ENCODE results near the gene ITGAD. TPM values are rescaled to one million over a fixed set of nuclear protein-coding genes. Genes with fewer than 3 reads are reported as not detected.

Gene ITGAD
- total and polyA plus RNA-seq, 4 donors = 0.04 to 3.6 (median 2.1) TPM

GRCh38 chr16:31470615-31471014 is 77.5 kb downstream of the ITGAD start (continued):
- TF ChIP-seq REST (IDR thresholded peaks at IDR 0.05) (no peak), EGR1 (IDR thresholded peaks at IDR 0.05; ENCODE audit: low read depth in 2 of 2) (no peak), RAD21 (IDR thresholded peaks at IDR 0.05) (no peak), FOXA1 (IDR thresholded peaks at IDR 0.05) (no peak), HNF4G (IDR thresholded peaks at IDR 0.05) (no peak), NR2F2 (IDR thresholded peaks at IDR 0.05) (no peak), JUND (IDR thresholded peaks at IDR 0.05) (no peak), SP1 (IDR thresholded peaks at IDR 0.05) (no peak), FOXA2 (IDR thresholded peaks at IDR 0.05) (no peak)
- TF ChIP-seq, protein P1, sequence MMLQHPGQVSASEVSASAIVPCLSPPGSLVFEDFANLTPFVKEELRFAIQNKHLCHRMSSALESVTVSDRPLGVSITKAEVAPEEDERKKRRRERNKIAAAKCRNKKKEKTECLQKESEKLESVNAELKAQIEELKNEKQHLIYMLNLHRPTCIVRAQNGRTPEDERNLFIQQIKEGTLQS (IDR thresholded peaks at IDR 0.05) = no peak

DNA sequence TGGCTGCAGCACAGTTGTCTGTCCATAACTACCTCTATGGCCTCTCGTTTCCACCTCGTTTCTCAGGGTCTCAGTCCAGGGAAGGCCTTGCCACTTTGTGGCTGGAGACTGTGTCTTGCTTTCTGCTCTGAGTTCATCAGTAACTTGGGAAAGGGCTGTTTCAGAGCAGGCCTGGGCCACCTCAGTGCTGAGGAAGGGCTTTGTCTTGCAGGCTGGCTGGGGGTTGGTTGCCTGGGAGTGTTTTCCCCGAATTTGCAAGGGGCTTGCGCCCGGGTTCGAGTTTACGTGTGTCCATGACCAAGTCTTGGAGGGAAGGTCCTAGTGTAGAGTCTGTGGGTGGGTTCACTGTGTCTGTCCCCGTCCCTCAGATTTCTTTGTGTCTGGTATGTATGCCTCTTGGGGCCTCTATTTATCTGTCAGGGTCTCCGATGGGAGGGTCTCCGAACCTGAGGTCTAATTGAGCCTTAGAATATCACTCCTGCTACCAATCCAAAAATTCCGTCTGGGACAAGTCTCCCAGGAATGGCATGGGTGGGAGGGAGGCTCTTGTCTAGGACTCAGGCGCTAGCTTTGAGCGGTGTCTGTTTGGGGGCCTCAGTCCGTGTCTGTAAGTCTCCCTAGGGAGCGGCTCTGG is 78.2 kb downstream of the ITGAD start:
- peaks cover 0 to 10% (median 1%) of the 10 kb centered on the region in 4 donors for H3K36me3 ChIP-seq (ENCODE audit: control insufficient read depth in 4 of 4, insufficient read depth in 3 of 4, low read depth in 1 of 4, low read length in 3 of 4)
- 58% methylated on average over 15 of the region's 15 CpGs for WGBS
- no peaks in the 10 kb centered on the region for H3K27me3 ChIP-seq (ENCODE audit: control insufficient read depth in 4 of 4, insufficient read depth in 4 of 4, low read length in 3 of 4)
- H3K4me3 ChIP-seq (ENCODE audit: low read depth in 1 of 3, low read length in 3 of 3) = peak overlapping the region in 1 of 3 donors; percentile 57
- H3K4me1 ChIP-seq (ENCODE audit: control insufficient read depth in 4 of 4, insufficient read depth in 4 of 4, low read length in 3 of 4) = peaks cover 5 to 18% (median 12%) of the 10 kb centered on the region in 4 donors
- peak overlapping the region; percentile 46 to 55 for H3K27ac ChIP-seq (ENCODE audit: low read depth in 1 of 2, low read length in 2 of 2)
- no peak for TF ChIP-seq FOXA2 (IDR thresholded peaks at IDR 0.05)
- TF ChIP-seq FOXA1 (IDR thresholded peaks at IDR 0.05) = no peak
- TF ChIP-seq TAF1 (conservative IDR thresholded peaks at IDR 0.05) = no peak
- no peak for TF ChIP-seq REST (IDR thresholded peaks at IDR 0.05)
- TF ChIP-seq RXRA (IDR thresholded peaks at IDR 0.05) = no peak
- TF ChIP-seq RAD21 (IDR thresholded peaks at IDR 0.05) = no peak
- TF ChIP-seq, protein P2, sequence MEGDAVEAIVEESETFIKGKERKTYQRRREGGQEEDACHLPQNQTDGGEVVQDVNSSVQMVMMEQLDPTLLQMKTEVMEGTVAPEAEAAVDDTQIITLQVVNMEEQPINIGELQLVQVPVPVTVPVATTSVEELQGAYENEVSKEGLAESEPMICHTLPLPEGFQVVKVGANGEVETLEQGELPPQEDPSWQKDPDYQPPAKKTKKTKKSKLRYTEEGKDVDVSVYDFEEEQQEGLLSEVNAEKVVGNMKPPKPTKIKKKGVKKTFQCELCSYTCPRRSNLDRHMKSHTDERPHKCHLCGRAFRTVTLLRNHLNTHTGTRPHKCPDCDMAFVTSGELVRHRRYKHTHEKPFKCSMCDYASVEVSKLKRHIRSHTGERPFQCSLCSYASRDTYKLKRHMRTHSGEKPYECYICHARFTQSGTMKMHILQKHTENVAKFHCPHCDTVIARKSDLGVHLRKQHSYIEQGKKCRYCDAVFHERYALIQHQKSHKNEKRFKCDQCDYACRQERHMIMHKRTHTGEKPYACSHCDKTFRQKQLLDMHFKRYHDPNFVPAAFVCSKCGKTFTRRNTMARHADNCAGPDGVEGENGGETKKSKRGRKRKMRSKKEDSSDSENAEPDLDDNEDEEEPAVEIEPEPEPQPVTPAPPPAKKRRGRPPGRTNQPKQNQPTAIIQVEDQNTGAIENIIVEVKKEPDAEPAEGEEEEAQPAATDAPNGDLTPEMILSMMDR (IDR thresholded peaks at IDR 0.05; ENCODE audit: low read depth, low read length, missing input control) = no peak
- TF ChIP-seq MAX (IDR thresholded peaks at IDR 0.05) = no peak
- TF ChIP-seq HNF4G (IDR thresholded peaks at IDR 0.05) = no peak
- no peak for TF ChIP-seq HNF4A (conservative IDR thresholded peaks at IDR 0.05)
- TF ChIP-seq, protein P1 (IDR thresholded peaks at IDR 0.05) = no peak
- no peak for TF ChIP-seq SP1 (IDR thresholded peaks at IDR 0.05)
- no peak for TF ChIP-seq GABPA (IDR thresholded peaks at IDR 0.05 in 1 of 2, conservative IDR thresholded peaks at IDR 0.05 in 1 of 2)
- no peak for TF ChIP-seq EGR1 (IDR thresholded peaks at IDR 0.05; ENCODE audit: low read depth in 2 of 2)
- no peak for TF ChIP-seq NR2F2 (IDR thresholded peaks at IDR 0.05)
- no peak for TF ChIP-seq ZBTB33 (IDR thresholded peaks at IDR 0.05)
- no peaks in the 10 kb centered on the region for H3K9me3 ChIP-seq (ENCODE audit: control insufficient read depth in 4 of 4, low read length in 3 of 4)
- H3K9ac ChIP-seq (ENCODE audit: low read depth in 1 of 2, low read length in 2 of 2) = peak overlapping the region in 1 of 2 donors; percentile 47
- DNase-seq (ENCODE audit: low spot score) = no peak
